A673 (cell line): ENCODE results near the gene MAGI1. TPM values are rescaled to one million over a fixed set of nuclear protein-coding genes. Genes with fewer than 3 reads are reported as not detected.

Experiments
- BruUV-seq: library from RNA; stranded (reverse); fragments of 400-500 nt; replicated peaks from 2 replicates; lab custom pipeline; 2021; lab: Mats Ljungman, UMichigan
- CTCF ChIA-PET: fragments of 300-600 bp; sonication (Branson Sonifier 250); formaldehyde crosslinking; loops from one replicate; lab custom pipeline; 2022; ENCODE audit warnings: antibody characterized with exemption; lab: Charles Lee
- POLR2A ChIA-PET: fragments of 300-600 bp; sonication (Branson Sonifier 250); formaldehyde crosslinking; loops from one replicate; lab custom pipeline; 2022; ENCODE audit warnings: antibody characterized with exemption; ENCODE audit not compliant: low non-redundant PET; lab: Charles Lee
- DNase-seq: peaks from one replicate; pipeline ENCODE4 v3.0.0-alpha.2; 2015; ENCODE audit warnings: low spot score
- H3K27ac ChIP-seq: fragments of 200-600 bp; sonication (generic); 2 replicates; pipeline ENCODE4 v1.5.1; 2016; ENCODE audit warnings: mixed run types, low read depth, mild to moderate bottlenecking, mixed read lengths, antibody characterized with exemption, low read length; ENCODE audit not compliant: poor library complexity, severe bottlenecking
- H3K27me3 ChIP-seq: fragments of 200-600 bp; sonication (generic); replicated peaks from 2 replicates; pipeline ENCODE4 v1.6.1; 2017; ENCODE audit warnings: mixed run types, low read depth, mild to moderate bottlenecking, mixed read lengths, antibody characterized with exemption, low read length; ENCODE audit not compliant: insufficient read depth, poor library complexity
- H3K36me3 ChIP-seq: fragments of 200-600 bp; sonication (generic); 2 replicates; pipeline ENCODE4 v1.6.1; 2016; ENCODE audit warnings: mixed run types, mild to moderate bottlenecking, mixed read lengths, antibody characterized with exemption, low read length; ENCODE audit not compliant: insufficient read depth, poor library complexity, severe bottlenecking
- H3K4me1 ChIP-seq: fragments of 200-600 bp; sonication (generic); 2 replicates; pipeline ENCODE4 v1.6.1; 2017; ENCODE audit warnings: mixed run types, mild to moderate bottlenecking, mixed read lengths, antibody characterized with exemption, low read length; ENCODE audit not compliant: insufficient read depth, poor library complexity, severe bottlenecking
- H3K4me3 ChIP-seq: fragments of 200-600 bp; sonication (generic); 2 replicates; pipeline ENCODE4 v1.5.1; 2016; ENCODE audit warnings: low read depth, mixed run types, mild to moderate bottlenecking, mixed read lengths, low read length; ENCODE audit not compliant: poor library complexity, severe bottlenecking
- H3K9me3 ChIP-seq: fragments of 200-600 bp; sonication (generic); 2 replicates; pipeline ENCODE4 v1.6.1; 2016; ENCODE audit warnings: mixed run types, low read depth, mild to moderate bottlenecking, mixed read lengths, antibody characterized with exemption, low read length; ENCODE audit not compliant: poor library complexity, severe bottlenecking
- CTCF ChIP-seq: fragments of 300-800, 200-600 bp; sonication (generic); conservative IDR thresholded peaks from 2 replicates; pipeline ENCODE4 v1.5.1; 2017; ENCODE audit warnings: low read depth, mild to moderate bottlenecking, antibody characterized with exemption, low read length, moderate library complexity, mixed read lengths
- EZH2 ChIP-seq: fragments of 200-600 bp; sonication (generic); IDR thresholded peaks from 2 replicates; pipeline ENCODE4 v1.6.1; 2017; ENCODE audit warnings: borderline replicate concordance, low read depth, mild to moderate bottlenecking, mixed read lengths, antibody characterized with exemption, low read length; ENCODE audit not compliant: poor library complexity, severe bottlenecking
- intact Hi-C: fragments of 100-400 bp; cut with micrococcal nuclease; formaldehyde crosslinking; loops from one replicate; pipeline ENCODE4 v1.10.0; 2022; ENCODE audit not compliant: unreplicated experiment
- total RNA-seq: library from RNA; stranded (reverse); gene quantifications from 2 replicates; pipeline ENCODE4 v1.2.3, GENCODE V29; 2021

MAGI1 gene
- total RNA-seq, 1 experiment from 2014 or later = 30.5 TPM

- no peaks in the 10 kb centered on the region for H3K9me3 ChIP-seq
- POLR2A ChIA-PET = no interaction called here
- H3K27me3 ChIP-seq = no peaks in the 10 kb centered on the region
- intact Hi-C loops = no loop called here
- H3K4me1 ChIP-seq = no peaks in the 10 kb centered on the region
- DNase-seq = no peak
- no peak overlapping the region for H3K27ac ChIP-seq
- no peak overlapping the region for H3K4me3 ChIP-seq
- CTCF ChIA-PET = no interaction called here
- H3K36me3 ChIP-seq = no peaks in the 10 kb centered on the region
- no TSS peak for BruUV-seq
- TF ChIP-seq CTCF (no peak), EZH2 (no peak)
These were observed 546.5 kb downstream of the MAGI1 start for GRCh38 chr3:65492249-65492648.

DNA sequence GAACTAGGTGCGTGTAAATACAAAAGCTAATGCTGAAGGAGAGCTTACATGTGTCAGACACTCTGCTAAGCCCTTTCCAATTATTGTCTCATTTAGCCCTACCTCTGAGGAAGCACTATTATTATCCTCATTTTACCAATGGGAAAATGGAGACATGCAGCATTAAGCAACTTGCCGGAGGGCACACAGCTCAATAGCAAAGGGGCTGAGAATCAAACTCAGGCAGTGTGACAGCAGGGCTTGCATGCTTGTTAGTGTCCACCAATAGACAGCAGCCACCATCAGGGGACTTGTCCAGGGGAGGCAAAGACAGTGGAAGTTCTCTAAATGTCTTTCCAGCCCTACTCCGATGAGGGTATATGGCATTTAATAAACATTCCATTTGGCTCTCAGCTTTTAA is 548.6 kb downstream of the MAGI1 start:
- BruUV-seq = no TSS peak
- Histone ChIP-seq H3K27ac (no peak overlapping the region), H3K36me3 (no peaks in the 10 kb centered on the region), H3K4me1 (no peaks in the 10 kb centered on the region), H3K27me3 (no peaks in the 10 kb centered on the region), H3K9me3 (no peaks in the 10 kb centered on the region), H3K4me3 (no peak overlapping the region)
- ChIA-PET POLR2A (no interaction called here), CTCF (no interaction called here)
- DNase-seq = no peak
- intact Hi-C loops = no loop called here
- TF ChIP-seq EZH2 (no peak), CTCF (no peak)

- POLR2A ChIA-PET = no interaction called here
- Histone ChIP-seq H3K4me1 (no peaks in the 10 kb centered on the region), H3K27me3 (no peaks in the 10 kb centered on the region), H3K4me3 (no peak overlapping the region), H3K9me3 (no peaks in the 10 kb centered on the region), H3K36me3 (no peaks in the 10 kb centered on the region), H3K27ac (no peak overlapping the region)
- BruUV-seq = no TSS peak
- intact Hi-C loops = no loop called here
- CTCF ChIA-PET = no interaction called here
- TF ChIP-seq CTCF = no peak
- no peak for TF ChIP-seq EZH2
- no peak for DNase-seq
These were observed 549.5 kb downstream of the MAGI1 start for GRCh38 chr3:65489253-65489652.
